Activated naive CD4-positive, alpha-beta T cell treated with anti-CD3 and anti-CD28 coated beads for 36 hours (primary cell): ENCODE measurements around the gene FBXO34. TPM values are rescaled to one million over a fixed set of nuclear protein-coding genes. Genes with fewer than 3 reads are reported as not detected.

ENCODE experiments used
- CTCF ChIA-PET: fragments of 350-600 bp; sonication (Branson Sonifier 250); formaldehyde crosslinking; loops from one replicate; lab custom pipeline; 2021; ENCODE audit warnings: antibody characterized with exemption; lab: Charles Lee
- DNase-seq: peaks from one replicate; pipeline ENCODE4 v3.0.0-alpha.2; 2020
- H3K27ac Mint-ChIP-seq: one replicate; pipeline ENCODE4 v1.8.0; 2021; ENCODE audit warnings: mild to moderate bottlenecking, mixed read lengths
- H3K27me3 Mint-ChIP-seq: one replicate; pipeline ENCODE4 v1.8.0; 2021; ENCODE audit warnings: low read depth, mixed read lengths
- H3K36me3 Mint-ChIP-seq: one replicate; pipeline ENCODE4 v1.8.0; 2021; ENCODE audit warnings: low read depth, mixed read lengths
- H3K4me1 Mint-ChIP-seq: one replicate; pipeline ENCODE4 v1.8.0; 2021; ENCODE audit warnings: low read depth, mixed read lengths
- H3K4me3 Mint-ChIP-seq: one replicate; pipeline ENCODE4 v1.8.0; 2021; ENCODE audit warnings: mild to moderate bottlenecking, moderate library complexity, mixed read lengths
- H3K9me3 Mint-ChIP-seq: one replicate; pipeline ENCODE4 v1.8.0; 2021; ENCODE audit warnings: mixed read lengths
- intact Hi-C: fragments of 100-400 bp; cut with micrococcal nuclease; formaldehyde crosslinking; loops from one replicate; pipeline ENCODE4 v1.15.1; 2023
- total RNA-seq, 2 experiments: library from RNA; stranded (reverse); gene quantifications; one replicate each; pipeline ENCODE4 v1.2.3, GENCODE V29; 2021

Gene FBXO34
- total RNA-seq, 2 experiments from 2014 or later: 17.4 to 17.7 TPM

GRCh38 chr14:55245657-55246268 lies 25.5 kb upstream of the FBXO34 start:
- CTCF ChIA-PET: interaction anchor here (0.6 to 1.8 kb wide), 16 partner anchors 9 to 562 kb away, joined by 3 to 11 read pairs (median 3); no protein-coding TSS in a partner anchor
- DNase-seq: peak; percentile 53
- H3K36me3 Mint-ChIP-seq: no peaks in the 10 kb centered on the region
- H3K27me3 Mint-ChIP-seq: peaks cover 4% of the 10 kb centered on the region
- no peak overlapping the region for H3K4me3 Mint-ChIP-seq
- H3K4me1 Mint-ChIP-seq: peaks cover 2% of the 10 kb centered on the region
- H3K9me3 Mint-ChIP-seq: no peaks in the 10 kb centered on the region
- H3K27ac Mint-ChIP-seq: no peak overlapping the region
- intact Hi-C loops: loop anchor here (1.0 to 2.0 kb wide), 3 partner anchors 33 to 185 kb away; no protein-coding TSS in a partner anchor

DNA sequence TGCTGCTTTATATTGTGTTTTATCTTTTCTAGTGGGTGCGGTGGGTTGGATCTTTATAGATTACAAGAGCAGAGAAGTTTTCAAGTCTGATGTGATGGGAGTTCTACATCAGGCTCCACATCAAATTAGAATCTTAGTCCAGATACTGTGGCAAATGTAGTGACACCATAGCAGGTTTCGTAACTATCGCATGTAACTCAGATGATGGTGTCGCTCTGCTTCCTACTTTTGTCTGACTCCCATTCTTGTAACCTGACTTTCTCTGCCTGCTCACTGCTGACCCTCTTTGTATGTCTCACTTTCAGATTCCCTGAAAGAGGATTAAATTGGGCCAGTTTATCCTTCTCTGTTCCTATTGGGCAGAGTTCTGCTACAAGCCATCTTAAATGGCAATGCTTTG lies 22.8 kb upstream of the FBXO34 start:
- H3K4me1 Mint-ChIP-seq: peaks cover 2% of the 10 kb centered on the region
- H3K27ac Mint-ChIP-seq: no peak overlapping the region
- intact Hi-C loops: no loop called here
- no peak for DNase-seq
- no peak overlapping the region for H3K4me3 Mint-ChIP-seq
- H3K36me3 Mint-ChIP-seq: no peaks in the 10 kb centered on the region
- H3K27me3 Mint-ChIP-seq: no peaks in the 10 kb centered on the region
- H3K9me3 Mint-ChIP-seq: no peaks in the 10 kb centered on the region
- CTCF ChIA-PET: interaction anchor here (0.6 to 0.8 kb wide), 2 partner anchors 55 to 179 kb away, joined by 3 to 4 read pairs; no protein-coding TSS in a partner anchor

- Mint-ChIP-seq H3K4me3 (no peak overlapping the region), H3K36me3 (no peaks in the 10 kb centered on the region), H3K4me1 (peaks cover 2% of the 10 kb centered on the region), H3K9me3 (no peaks in the 10 kb centered on the region), H3K27me3 (no peaks in the 10 kb centered on the region), H3K27ac (no peak overlapping the region)
- no peak for DNase-seq
- CTCF ChIA-PET: interaction anchor here (0.6 kb wide), 2 partner anchors 36 to 812 kb away, joined by 3 read pairs; no protein-coding TSS in a partner anchor
- intact Hi-C loops: no loop called here
Observed at GRCh38 chr14:55249423-55249822, 21.8 kb upstream of the FBXO34 start.

DNA sequence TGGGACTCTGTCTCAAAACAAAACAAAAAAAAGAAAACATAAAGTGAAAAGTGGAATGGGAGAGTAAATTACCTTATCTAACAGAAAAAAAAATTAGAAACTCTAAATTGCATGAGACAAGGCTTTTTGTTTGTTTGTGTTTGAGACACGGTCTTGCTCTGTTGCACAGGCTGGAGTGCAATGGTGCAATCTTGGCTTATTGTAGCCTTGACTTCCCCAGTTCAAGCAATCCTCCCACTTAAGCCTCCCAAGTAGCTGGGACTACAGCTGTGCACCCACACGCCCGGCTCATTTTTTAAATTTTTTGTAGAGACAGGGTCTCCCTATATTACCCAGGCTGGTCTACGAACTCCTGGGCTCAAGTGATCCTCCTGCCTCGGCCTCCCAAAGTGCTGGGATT lies 17.9 kb upstream of the FBXO34 start:
- Mint-ChIP-seq H3K4me3 (no peak overlapping the region), H3K27me3 (no peaks in the 10 kb centered on the region), H3K36me3 (no peaks in the 10 kb centered on the region), H3K9me3 (no peaks in the 10 kb centered on the region), H3K27ac (no peak overlapping the region), H3K4me1 (peaks cover 2% of the 10 kb centered on the region)
- intact Hi-C loops: no loop called here
- CTCF ChIA-PET: interaction anchor here (1.9 kb wide), 1 partner anchor 12 kb away, joined by 7 read pairs; no protein-coding TSS in a partner anchor
- no peak for DNase-seq

DNA sequence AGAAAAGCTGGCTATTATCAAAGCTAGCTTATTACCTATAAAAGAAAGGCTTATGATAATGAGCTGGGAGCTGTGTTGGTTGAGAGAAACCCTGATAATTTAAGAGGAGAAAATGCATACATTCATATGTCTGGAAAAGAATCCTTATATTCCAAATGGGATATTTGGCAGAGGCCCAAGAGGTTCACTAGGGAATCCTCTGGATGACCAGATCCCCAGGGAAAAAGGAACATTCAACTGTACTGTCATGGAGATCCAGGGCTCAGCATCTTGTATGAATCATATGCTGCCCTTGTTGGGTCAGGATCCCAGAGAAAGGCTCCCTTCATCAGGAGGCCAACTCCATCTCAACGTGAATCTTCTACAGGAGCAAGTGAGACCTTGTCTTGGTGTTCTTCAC lies 16.6 kb upstream of the FBXO34 start:
- H3K4me1 Mint-ChIP-seq: peaks cover 2% of the 10 kb centered on the region
- no peaks in the 10 kb centered on the region for H3K36me3 Mint-ChIP-seq
- H3K27me3 Mint-ChIP-seq: no peaks in the 10 kb centered on the region
- DNase-seq: no peak
- H3K9me3 Mint-ChIP-seq: no peaks in the 10 kb centered on the region
- no peak overlapping the region for H3K27ac Mint-ChIP-seq
- intact Hi-C loops: no loop called here
- CTCF ChIA-PET: interaction anchor here (1.9 kb wide), 1 partner anchor 16 kb away, joined by 11 read pairs; the partner anchor contains the start of gene FBXO34
- no peak overlapping the region for H3K4me3 Mint-ChIP-seq

DNA sequence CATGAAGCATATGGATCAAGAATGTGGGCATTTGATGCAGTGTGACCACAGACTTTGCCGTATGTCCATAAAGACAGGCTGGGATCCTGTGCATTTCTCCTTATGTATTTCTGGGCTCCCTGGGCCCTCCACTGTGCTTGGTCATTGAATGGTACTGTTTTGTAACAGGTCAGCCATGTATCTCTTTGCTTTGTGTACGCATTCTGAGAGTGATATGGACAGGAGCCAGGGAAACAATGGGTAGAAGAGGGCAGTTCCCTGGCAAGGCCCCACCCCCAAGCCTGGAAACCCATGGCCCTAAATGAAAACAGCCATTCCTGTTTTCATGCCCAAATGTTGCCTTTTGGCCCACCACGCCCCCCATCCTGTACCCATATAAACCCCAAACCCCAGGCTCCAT lies 15.2 kb upstream of the FBXO34 start:
- intact Hi-C loops: no loop called here
- Mint-ChIP-seq H3K4me3 (no peak overlapping the region), H3K27ac (no peak overlapping the region), H3K9me3 (no peaks in the 10 kb centered on the region), H3K27me3 (no peaks in the 10 kb centered on the region), H3K36me3 (no peaks in the 10 kb centered on the region), H3K4me1 (no peaks in the 10 kb centered on the region)
- CTCF ChIA-PET: no interaction called here
- no peak for DNase-seq

- H3K36me3 Mint-ChIP-seq: no peaks in the 10 kb centered on the region
- intact Hi-C loops: no loop called here
- DNase-seq: no peak
- CTCF ChIA-PET: interaction anchor here (1.7 kb wide), 1 partner anchor 14 kb away, joined by 5 read pairs; the partner anchor contains the start of gene FBXO34
- H3K9me3 Mint-ChIP-seq: no peaks in the 10 kb centered on the region
- H3K27ac Mint-ChIP-seq: no peak overlapping the region
- no peaks in the 10 kb centered on the region for H3K27me3 Mint-ChIP-seq
- no peaks in the 10 kb centered on the region for H3K4me1 Mint-ChIP-seq
- H3K4me3 Mint-ChIP-seq: no peak overlapping the region
Observed at GRCh38 chr14:55256586-55256985, 14.6 kb upstream of the FBXO34 start.

GRCh38 chr14:55265197-55265596 lies 6.0 kb upstream of the FBXO34 start:
- no peak overlapping the region for H3K27ac Mint-ChIP-seq
- intact Hi-C loops: no loop called here
- CTCF ChIA-PET: interaction anchor here (0.8 to 1.3 kb wide), 5 partner anchors 12 to 177 kb away, joined by 3 to 7 read pairs (median 3); no protein-coding TSS in a partner anchor
- H3K4me3 Mint-ChIP-seq: no peak overlapping the region
- DNase-seq: peak; percentile 13
- H3K36me3 Mint-ChIP-seq: no peaks in the 10 kb centered on the region
- H3K4me1 Mint-ChIP-seq: peaks cover 4% of the 10 kb centered on the region
- H3K27me3 Mint-ChIP-seq: no peaks in the 10 kb centered on the region
- no peaks in the 10 kb centered on the region for H3K9me3 Mint-ChIP-seq

GRCh38 chr14:55267820-55268219 lies 3.4 kb upstream of the FBXO34 start:
- no peak overlapping the region for H3K27ac Mint-ChIP-seq
- peaks cover 20% of the 10 kb centered on the region for H3K4me1 Mint-ChIP-seq
- no peaks in the 10 kb centered on the region for H3K27me3 Mint-ChIP-seq
- intact Hi-C loops: no loop called here
- H3K4me3 Mint-ChIP-seq: no peak overlapping the region
- CTCF ChIA-PET: interaction anchor here (0.6 to 6.7 kb wide), 2 partner anchors 87 to 181 kb away, joined by 3 to 131 read pairs; no protein-coding TSS in a partner anchor
- DNase-seq: no peak
- no peaks in the 10 kb centered on the region for H3K9me3 Mint-ChIP-seq
- H3K36me3 Mint-ChIP-seq: peaks cover 2% of the 10 kb centered on the region

GRCh38 chr14:55271572-55272298 lies 514 bp downstream of the FBXO34 start:
- CTCF ChIA-PET: interaction anchor here (0.6 to 6.7 kb wide), 14 partner anchors 10 to 160 kb away, joined by 3 to 131 read pairs (median 4); no protein-coding TSS in a partner anchor
- H3K36me3 Mint-ChIP-seq: peaks cover 5% of the 10 kb centered on the region
- no peaks in the 10 kb centered on the region for H3K9me3 Mint-ChIP-seq
- peak overlapping the region; percentile 88 for H3K27ac Mint-ChIP-seq
- intact Hi-C loops: loop anchor here (1.0 to 10.0 kb wide), 17 partner anchors 31 to 846 kb away; partner anchors contain the start of genes ATG14, CGRRF1, DLGAP5 and KTN1
- H3K27me3 Mint-ChIP-seq: no peaks in the 10 kb centered on the region
- peak; percentile 73 for DNase-seq
- peaks cover 50% of the 10 kb centered on the region for H3K4me1 Mint-ChIP-seq
- peak overlapping the region; percentile 86 for H3K4me3 Mint-ChIP-seq

DNA sequence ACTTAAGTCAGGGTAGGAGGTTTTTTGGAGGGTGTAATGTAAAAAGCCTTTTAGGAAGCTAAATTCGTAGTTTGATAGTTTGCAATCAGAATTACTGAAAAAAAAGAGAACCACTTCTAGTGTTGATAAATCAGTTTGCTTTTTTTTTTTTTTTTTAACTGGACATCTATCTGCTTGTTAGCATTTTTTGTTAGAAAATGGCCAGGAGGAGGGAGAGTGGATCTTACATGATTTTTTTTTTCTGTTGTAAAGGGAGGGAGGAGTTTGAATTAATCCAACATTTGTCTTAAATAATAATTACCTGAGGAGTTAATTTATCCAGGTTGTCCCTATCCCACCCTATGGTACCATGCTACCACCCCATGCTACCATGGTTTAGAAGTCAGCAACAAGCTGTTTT lies 1.2 kb downstream of the FBXO34 start:
- CTCF ChIA-PET: interaction anchor here (0.6 to 6.7 kb wide), 10 partner anchors 16 to 899 kb away, joined by 3 to 131 read pairs (median 4); no protein-coding TSS in a partner anchor
- Mint-ChIP-seq H3K36me3 (peaks cover 5% of the 10 kb centered on the region), H3K4me3 (peak overlapping the region; percentile 86), H3K27me3 (no peaks in the 10 kb centered on the region), H3K4me1 (peaks cover 56% of the 10 kb centered on the region), H3K27ac (peak overlapping the region; percentile 88), H3K9me3 (no peaks in the 10 kb centered on the region)
- intact Hi-C loops: loop anchor here (2.0 to 10.0 kb wide), 5 partner anchors 30 to 845 kb away; partner anchors contain the start of genes CGRRF1, KTN1 and PELI2
- no peak for DNase-seq

GRCh38 chr14:55272922-55273321 lies 1.7 kb downstream of the FBXO34 start:
- H3K27me3 Mint-ChIP-seq: no peaks in the 10 kb centered on the region

More at GRCh38 chr14:55272922-55273321, 1.7 kb downstream of the FBXO34 start:
- intact Hi-C loops: loop anchor here (2.0 to 10.0 kb wide), 5 partner anchors 30 to 844 kb away; partner anchors contain the start of genes CGRRF1, KTN1 and PELI2
- no peak overlapping the region for H3K27ac Mint-ChIP-seq
- no peaks in the 10 kb centered on the region for H3K9me3 Mint-ChIP-seq
- CTCF ChIA-PET: interaction anchor here (0.6 to 6.7 kb wide), 7 partner anchors 59 to 899 kb away, joined by 3 to 131 read pairs (median 4); no protein-coding TSS in a partner anchor
- peak overlapping the region; percentile 86 for H3K4me3 Mint-ChIP-seq
- DNase-seq: no peak
- peaks cover 61% of the 10 kb centered on the region for H3K4me1 Mint-ChIP-seq
- peaks cover 5% of the 10 kb centered on the region for H3K36me3 Mint-ChIP-seq
